ENCODE data around the gene TERT.

TERT gene

DNA sequence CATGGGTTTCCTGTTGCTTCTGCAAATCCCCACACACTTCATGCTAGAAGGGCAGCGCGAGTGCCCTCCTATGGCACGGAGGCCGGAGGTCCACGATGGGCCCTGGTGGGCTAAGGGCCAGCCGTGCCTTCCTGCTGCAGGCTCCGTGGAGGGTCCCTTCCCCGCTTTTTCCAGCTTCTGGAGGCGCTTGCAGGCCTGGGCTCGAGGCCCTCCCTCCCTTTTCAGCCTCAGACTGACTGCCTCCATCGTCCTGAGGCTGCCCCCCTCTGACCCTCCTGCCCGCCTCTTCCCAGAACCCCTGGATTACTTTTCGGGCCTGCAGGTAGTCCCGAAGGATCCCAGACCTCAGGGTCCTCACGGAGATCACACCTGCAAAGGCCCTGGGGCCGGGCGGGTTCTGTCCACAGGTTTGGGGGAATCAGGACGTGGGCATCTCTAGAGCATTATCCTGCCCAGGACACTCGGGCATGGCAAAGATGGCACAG lies 3.2 kb upstream of the TERT start:
- Histone ChIP-seq H3K27ac (ENCODE audit: low read depth, low read length) (no peak overlapping the region), H3K9me2 (replicated peaks; ENCODE audit: insufficient read depth, low read length) (no peaks in the 10 kb centered on the region), H3F3A (ENCODE audit: insufficient read depth) (peaks cover 19% of the 10 kb centered on the region), H3K9ac (ENCODE audit: low read length) (no peak overlapping the region), H3K4me3 (ENCODE audit: insufficient read depth, low read length, poor library complexity, severe bottlenecking) (no peak overlapping the region), H2AFZ (ENCODE audit: low read depth, low read length, severe bottlenecking) (no peak overlapping the region), H3K4me2 (ENCODE audit: low read depth, low read length, poor library complexity, severe bottlenecking) (no peak overlapping the region), H3K27me3 (ENCODE audit: low read length) (no peaks in the 10 kb centered on the region), H4K20me1 (ENCODE audit: low read depth, low read length) (no peaks in the 10 kb centered on the region), H3K9me3 (ENCODE audit: insufficient read depth, low read length) (no peaks in the 10 kb centered on the region), H3K79me2 (ENCODE audit: insufficient read depth, low read length) (peaks cover 15% of the 10 kb centered on the region), H3K36me3 (ENCODE audit: low read length) (peaks cover 6% of the 10 kb centered on the region; the same call in 1 of the 2 replicates)
- TF ChIP-seq EZH2phosphoT487 (conservative IDR thresholded peaks at IDR 0.05; ENCODE audit: low read length) (no peak), CTCF (IDR thresholded peaks at IDR 0.05; ENCODE audit: insufficient read depth, low read length, poor library complexity, severe bottlenecking) (no peak)

DNA sequence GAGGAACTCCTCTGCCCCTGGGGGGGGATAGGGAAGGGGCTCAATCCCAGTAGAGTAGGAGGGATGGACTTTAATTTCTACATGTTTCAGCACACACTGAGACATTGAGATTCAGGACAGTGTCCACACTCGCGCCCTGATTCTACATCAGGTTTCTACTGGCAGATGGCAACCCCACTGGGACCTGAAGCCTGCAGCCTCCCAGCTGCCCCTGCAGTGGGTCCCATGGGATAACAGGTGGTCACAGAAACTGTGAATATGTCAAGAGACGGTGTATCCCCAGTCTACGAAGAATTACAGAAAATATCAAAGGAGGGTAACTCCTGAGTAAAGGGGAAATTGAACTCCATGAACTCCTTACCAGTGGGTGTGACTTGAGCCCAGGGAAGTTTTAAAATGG lies 2.4 kb upstream of the TERT start:
- Histone ChIP-seq H3K9me3 (ENCODE audit: insufficient read depth, low read length) (no peaks in the 10 kb centered on the region), H3K9ac (ENCODE audit: low read length) (no peak overlapping the region), H3K36me3 (ENCODE audit: low read length) (0 out of 2 replicates have a peak, but pooled peaks cover 6% of the 10 kb centered on the region), H3K4me3 (ENCODE audit: insufficient read depth, low read length, poor library complexity, severe bottlenecking) (no peak overlapping the region), H3K27me3 (ENCODE audit: low read length) (no peaks in the 10 kb centered on the region), H3K9me2 (replicated peaks; ENCODE audit: insufficient read depth, low read length) (no peaks in the 10 kb centered on the region), H3K27ac (ENCODE audit: low read depth, low read length) (0 out of 2 replicates have a peak overlapping the region, but pooled peaks have one; percentile 2), H2AFZ (ENCODE audit: low read depth, low read length, severe bottlenecking) (no peak overlapping the region), H4K20me1 (ENCODE audit: low read depth, low read length) (no peaks in the 10 kb centered on the region), H3F3A (ENCODE audit: insufficient read depth) (peaks cover 20% of the 10 kb centered on the region), H3K4me2 (ENCODE audit: low read depth, low read length, poor library complexity, severe bottlenecking) (peak overlapping the region; percentile 1), H3K79me2 (ENCODE audit: insufficient read depth, low read length) (peaks cover 24% of the 10 kb centered on the region)
- no peak for TF ChIP-seq EZH2phosphoT487 (conservative IDR thresholded peaks at IDR 0.05; ENCODE audit: low read length)
- no peak for TF ChIP-seq CTCF (IDR thresholded peaks at IDR 0.05; ENCODE audit: insufficient read depth, low read length, poor library complexity, severe bottlenecking)

GRCh38 chr5:1295650-1296037 lies 776 bp upstream of the TERT start:
- Histone ChIP-seq H3K4me2 (ENCODE audit: low read depth, low read length, poor library complexity, severe bottlenecking) (peak overlapping the region; percentile 67), H3K36me3 (ENCODE audit: low read length) (0 out of 2 replicates have a peak, but pooled peaks cover 6% of the 10 kb centered on the region), H3K9me3 (ENCODE audit: insufficient read depth, low read length) (no peaks in the 10 kb centered on the region), H3K27ac (ENCODE audit: low read depth, low read length) (peak overlapping the region; percentile 87), H3F3A (ENCODE audit: insufficient read depth) (peaks cover 19% of the 10 kb centered on the region), H3K9ac (ENCODE audit: low read length) (peak overlapping the region; percentile 63), H4K20me1 (ENCODE audit: low read depth, low read length) (no peaks in the 10 kb centered on the region), H3K27me3 (ENCODE audit: low read length) (no peaks in the 10 kb centered on the region), H3K79me2 (ENCODE audit: insufficient read depth, low read length) (peaks cover 35% of the 10 kb centered on the region), H3K4me3 (ENCODE audit: insufficient read depth, low read length, poor library complexity, severe bottlenecking) (peak overlapping the region; percentile 53), H2AFZ (ENCODE audit: low read depth, low read length, severe bottlenecking) (no peak overlapping the region), H3K9me2 (replicated peaks; ENCODE audit: insufficient read depth, low read length) (no peaks in the 10 kb centered on the region)
- TF ChIP-seq CTCF (IDR thresholded peaks at IDR 0.05; ENCODE audit: insufficient read depth, low read length, poor library complexity, severe bottlenecking) (no peak), EZH2phosphoT487 (conservative IDR thresholded peaks at IDR 0.05; ENCODE audit: low read length) (no peak)
